WTC11 (cell line): ENCODE results near the gene ZMYM5.

Experiments used
- ATF6 ChIP-seq: sonication (generic); formaldehyde crosslinking; IDR thresholded peaks from 2 replicates; pipeline ENCODE4 v1.8.1; 2023; ENCODE audit warnings: mild to moderate bottlenecking, missing genetic modification reagents
- ETV6 ChIP-seq: sonication (generic); formaldehyde crosslinking; IDR thresholded peaks from 2 replicates; pipeline ENCODE4 v1.8.1; 2022; ENCODE audit warnings: mild to moderate bottlenecking, missing genetic modification reagents
- FOXP1 ChIP-seq: sonication (generic); formaldehyde crosslinking; IDR thresholded peaks from 2 replicates; pipeline ENCODE4 v1.8.0; 2022; ENCODE audit warnings: missing genetic modification reagents, mild to moderate bottlenecking, moderate library complexity, borderline replicate concordance
- GABPB1 ChIP-seq: sonication (generic); formaldehyde crosslinking; IDR thresholded peaks from 2 replicates; pipeline ENCODE4 v1.8.1; 2023; ENCODE audit warnings: mild to moderate bottlenecking, missing genetic modification reagents
- MAX ChIP-seq: sonication (generic); formaldehyde crosslinking; IDR thresholded peaks from 2 replicates; pipeline ENCODE4 v1.8.0; 2022; ENCODE audit warnings: mild to moderate bottlenecking, missing genetic modification reagents
- NFE2L1 ChIP-seq: sonication (generic); formaldehyde crosslinking; IDR thresholded peaks from 2 replicates; pipeline ENCODE4 v1.8.1; 2023; ENCODE audit warnings: missing genetic modification reagents
- RELA ChIP-seq: sonication (generic); formaldehyde crosslinking; IDR thresholded peaks from 2 replicates; pipeline ENCODE4 v1.8.1; 2022; ENCODE audit warnings: missing genetic modification reagents, mild to moderate bottlenecking, borderline replicate concordance
- SP1 ChIP-seq: sonication (generic); formaldehyde crosslinking; conservative IDR thresholded peaks from 2 replicates; pipeline ENCODE4 v1.8.1; 2022; ENCODE audit warnings: missing genetic modification reagents
- USF2 ChIP-seq: sonication (generic); formaldehyde crosslinking; IDR thresholded peaks from 2 replicates; pipeline ENCODE4 v1.8.1; 2023; ENCODE audit warnings: mild to moderate bottlenecking, missing genetic modification reagents, moderate library complexity
- TF ChIP-seq, protein P1 (sequence below): fragments of 200-600 bp; IDR thresholded peaks from 2 replicates; pipeline ENCODE4 v1.8.0; 2022; ENCODE audit warnings: antibody characterized with exemption
- TF ChIP-seq, protein P2 (sequence below): sonication (generic); formaldehyde crosslinking; IDR thresholded peaks from 2 replicates; pipeline ENCODE4 v1.8.0; 2022; ENCODE audit warnings: mild to moderate bottlenecking, missing genetic modification reagents

DNA sequence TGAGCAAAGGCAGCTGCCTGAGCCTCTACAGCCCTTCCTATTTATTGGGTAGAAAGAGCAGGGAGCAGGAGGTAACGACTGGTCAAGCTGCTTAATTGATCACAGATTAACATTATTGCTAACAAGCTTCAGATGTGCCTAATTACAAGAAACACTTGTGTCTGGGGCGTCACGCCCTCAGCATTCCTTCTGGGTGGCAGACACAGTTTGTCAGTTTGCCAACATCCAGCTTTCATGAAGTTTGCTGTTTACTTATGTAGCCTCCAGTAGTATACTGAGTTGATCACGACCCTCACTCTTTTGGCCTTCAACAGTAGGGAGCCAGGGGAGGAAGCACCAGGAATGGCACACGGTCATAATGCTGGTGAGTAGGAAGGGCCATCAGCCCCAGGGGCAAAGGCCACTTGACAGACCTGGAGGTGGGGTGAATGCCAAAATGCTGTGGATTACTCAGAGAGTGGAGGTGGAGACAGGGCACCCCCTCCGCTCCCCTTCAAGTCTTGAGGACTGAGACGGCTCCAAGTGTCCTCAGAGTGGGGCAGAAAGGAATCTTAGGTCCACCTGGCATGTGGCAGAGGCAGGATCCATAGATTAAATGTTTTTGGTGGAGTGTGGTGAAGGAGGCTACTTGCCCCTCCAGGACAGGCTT, 45.8 kb downstream of the ZMYM5 start:
- TF ChIP-seq ETV6 (CRISPR knock-in tag) = no peak
- TF ChIP-seq, protein P1, sequence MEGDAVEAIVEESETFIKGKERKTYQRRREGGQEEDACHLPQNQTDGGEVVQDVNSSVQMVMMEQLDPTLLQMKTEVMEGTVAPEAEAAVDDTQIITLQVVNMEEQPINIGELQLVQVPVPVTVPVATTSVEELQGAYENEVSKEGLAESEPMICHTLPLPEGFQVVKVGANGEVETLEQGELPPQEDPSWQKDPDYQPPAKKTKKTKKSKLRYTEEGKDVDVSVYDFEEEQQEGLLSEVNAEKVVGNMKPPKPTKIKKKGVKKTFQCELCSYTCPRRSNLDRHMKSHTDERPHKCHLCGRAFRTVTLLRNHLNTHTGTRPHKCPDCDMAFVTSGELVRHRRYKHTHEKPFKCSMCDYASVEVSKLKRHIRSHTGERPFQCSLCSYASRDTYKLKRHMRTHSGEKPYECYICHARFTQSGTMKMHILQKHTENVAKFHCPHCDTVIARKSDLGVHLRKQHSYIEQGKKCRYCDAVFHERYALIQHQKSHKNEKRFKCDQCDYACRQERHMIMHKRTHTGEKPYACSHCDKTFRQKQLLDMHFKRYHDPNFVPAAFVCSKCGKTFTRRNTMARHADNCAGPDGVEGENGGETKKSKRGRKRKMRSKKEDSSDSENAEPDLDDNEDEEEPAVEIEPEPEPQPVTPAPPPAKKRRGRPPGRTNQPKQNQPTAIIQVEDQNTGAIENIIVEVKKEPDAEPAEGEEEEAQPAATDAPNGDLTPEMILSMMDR = no peak
- TF ChIP-seq SP1 (CRISPR knock-in tag) = no peak
- TF ChIP-seq GABPB1 = no peak
- TF ChIP-seq, protein P2, sequence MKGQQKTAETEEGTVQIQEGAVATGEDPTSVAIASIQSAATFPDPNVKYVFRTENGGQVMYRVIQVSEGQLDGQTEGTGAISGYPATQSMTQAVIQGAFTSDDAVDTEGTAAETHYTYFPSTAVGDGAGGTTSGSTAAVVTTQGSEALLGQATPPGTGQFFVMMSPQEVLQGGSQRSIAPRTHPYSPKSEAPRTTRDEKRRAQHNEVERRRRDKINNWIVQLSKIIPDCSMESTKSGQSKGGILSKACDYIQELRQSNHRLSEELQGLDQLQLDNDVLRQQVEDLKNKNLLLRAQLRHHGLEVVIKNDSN (CRISPR knock-in tag) = no peak
- TF ChIP-seq NFE2L1 (CRISPR knock-in tag) = no peak
- TF ChIP-seq RELA (CRISPR knock-in tag) = no peak
- TF ChIP-seq USF2 = no peak
- no peak for TF ChIP-seq MAX
- TF ChIP-seq ATF6 (CRISPR knock-in tag) = no peak
- no peak for TF ChIP-seq FOXP1
